CD4-positive, alpha-beta T cell treated with Interleukin-4 for 1 hour (primary cell): ENCODE measurements around the gene STK32B.

ENCODE experiments used
- DNase-seq, 2 donors: peaks; one replicate each; pipeline ENCODE4 v3.0.0-alpha.2; 2020 to 2022

Gene STK32B

DNA sequence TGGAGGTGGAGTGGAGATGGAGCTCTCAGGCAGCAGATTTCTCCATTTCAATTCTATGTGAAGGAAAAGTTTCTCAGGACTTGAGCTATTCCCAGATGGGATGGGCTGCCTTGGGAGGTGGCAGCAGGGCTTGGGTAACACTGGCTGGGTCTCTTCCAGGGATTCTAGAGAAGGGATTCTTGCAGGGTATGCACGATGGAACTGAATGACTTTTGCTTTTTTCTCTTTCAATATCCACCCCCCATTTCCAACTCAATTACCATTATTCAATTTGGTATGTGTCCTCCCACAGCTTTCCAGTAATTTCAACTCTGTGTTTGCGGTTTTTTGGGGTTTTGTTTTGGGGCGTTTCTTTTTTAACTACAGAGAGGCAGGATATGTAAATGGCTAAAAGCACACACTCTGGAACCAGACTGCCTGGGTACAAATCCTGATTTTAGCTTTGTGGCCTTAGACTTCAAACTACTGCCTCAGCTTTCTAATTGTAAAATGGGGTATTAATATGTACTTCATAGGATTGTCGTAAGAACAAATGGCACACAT lies 428.3 kb downstream of the STK32B start:
- DNase-seq = no peak

DNA sequence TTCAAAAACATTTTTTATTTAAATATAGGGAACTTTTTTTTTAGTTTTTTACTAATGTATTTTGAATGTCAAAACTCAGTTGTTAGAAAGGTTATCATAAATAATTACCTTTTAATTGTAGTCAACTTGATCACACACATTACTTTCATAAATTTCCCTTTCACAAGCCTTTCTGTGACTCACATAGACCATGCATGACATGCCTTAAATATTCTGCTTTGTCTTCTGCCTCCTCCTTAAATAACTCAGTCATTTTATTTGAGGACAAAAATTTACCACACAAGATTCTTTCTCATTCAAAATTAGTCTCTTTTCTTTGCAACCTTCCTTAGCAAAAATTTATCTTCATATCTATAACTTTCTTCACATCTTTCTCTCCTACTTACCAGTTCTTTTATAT lies 437.1 kb downstream of the STK32B start:
- DNase-seq = no peak

- no peak for DNase-seq
These were observed 438.0 kb downstream of the STK32B start for GRCh38 chr4:5489260-5489659.

- no peak for DNase-seq
These were observed 446.2 kb downstream of the STK32B start for GRCh38 chr4:5497489-5497888.

DNA sequence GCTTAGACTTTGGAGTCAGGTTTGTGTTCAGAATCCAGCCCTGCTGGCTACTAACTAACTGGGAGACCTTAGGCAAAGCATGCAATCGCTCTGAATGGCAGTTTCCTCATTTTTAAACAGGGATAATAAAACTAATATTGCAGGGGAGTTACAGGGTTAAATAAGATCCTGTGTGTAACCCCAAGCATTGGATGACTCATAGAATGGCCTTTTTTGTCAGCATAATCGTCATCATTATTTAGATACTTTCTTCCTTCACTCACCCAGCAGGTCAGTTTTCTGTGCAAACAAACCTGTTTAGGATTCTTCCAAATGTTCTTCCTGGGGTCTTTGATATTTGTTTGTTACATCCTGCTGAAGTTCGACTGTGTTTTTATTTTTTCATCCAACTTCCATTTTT lies 448.9 kb downstream of the STK32B start:
- no peak for DNase-seq

GRCh38 chr4:5503336-5503936 lies 452.2 kb downstream of the STK32B start:
- no peak for DNase-seq

- no peak for DNase-seq
These were observed 453.2 kb downstream of the STK32B start for GRCh38 chr4:5504486-5504885.

- DNase-seq = no peak
These were observed 459.2 kb downstream of the STK32B start for GRCh38 chr4:5510504-5510903.

- DNase-seq = no peak
These were observed 460.5 kb downstream of the STK32B start for GRCh38 chr4:5511791-5512190.

GRCh38 chr4:5515646-5516045 lies 464.4 kb downstream of the STK32B start:
- no peak for DNase-seq

GRCh38 chr4:5517372-5517771 lies 466.1 kb downstream of the STK32B start:
- DNase-seq = no peak

DNA sequence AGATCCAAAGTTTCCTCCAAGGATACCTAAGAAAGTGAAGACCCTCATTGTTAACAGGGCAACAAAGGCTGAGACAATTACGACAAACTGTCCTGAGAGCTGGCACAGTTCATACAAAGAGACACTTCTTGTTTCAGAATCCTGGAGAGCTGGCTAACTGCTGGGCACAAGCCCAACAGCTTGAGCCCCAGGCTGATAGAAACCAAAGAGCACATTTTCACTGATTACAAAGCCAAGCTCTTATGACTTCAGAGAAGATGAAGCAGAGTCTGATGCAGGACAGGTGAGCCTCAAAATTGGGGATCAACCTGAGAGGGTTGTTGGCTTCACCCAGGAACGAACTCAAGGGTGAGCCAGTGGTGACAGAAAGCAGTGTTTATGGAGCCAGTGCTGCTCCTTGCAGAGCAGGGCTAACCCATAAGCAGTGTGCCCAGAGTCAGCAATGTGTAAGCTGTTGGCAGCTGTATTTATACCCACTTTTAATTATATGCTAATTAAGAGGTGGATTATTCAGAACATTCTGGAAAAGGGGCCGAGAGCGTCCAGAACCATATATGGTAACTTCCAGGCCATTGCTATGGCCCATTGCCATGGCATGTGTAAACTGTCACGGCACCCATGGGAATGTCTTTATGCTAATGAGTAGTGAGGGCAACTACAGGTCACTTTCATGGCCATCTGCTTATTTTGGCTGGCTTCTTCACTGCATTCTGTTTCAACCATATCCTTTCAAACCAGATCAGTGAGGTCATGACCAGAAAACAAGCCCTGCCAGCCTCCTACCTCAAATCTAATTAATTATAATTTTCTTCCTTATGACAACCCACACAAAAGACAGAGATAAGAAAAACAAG lies 473.4 kb downstream of the STK32B start:
- no peak for DNase-seq

DNA sequence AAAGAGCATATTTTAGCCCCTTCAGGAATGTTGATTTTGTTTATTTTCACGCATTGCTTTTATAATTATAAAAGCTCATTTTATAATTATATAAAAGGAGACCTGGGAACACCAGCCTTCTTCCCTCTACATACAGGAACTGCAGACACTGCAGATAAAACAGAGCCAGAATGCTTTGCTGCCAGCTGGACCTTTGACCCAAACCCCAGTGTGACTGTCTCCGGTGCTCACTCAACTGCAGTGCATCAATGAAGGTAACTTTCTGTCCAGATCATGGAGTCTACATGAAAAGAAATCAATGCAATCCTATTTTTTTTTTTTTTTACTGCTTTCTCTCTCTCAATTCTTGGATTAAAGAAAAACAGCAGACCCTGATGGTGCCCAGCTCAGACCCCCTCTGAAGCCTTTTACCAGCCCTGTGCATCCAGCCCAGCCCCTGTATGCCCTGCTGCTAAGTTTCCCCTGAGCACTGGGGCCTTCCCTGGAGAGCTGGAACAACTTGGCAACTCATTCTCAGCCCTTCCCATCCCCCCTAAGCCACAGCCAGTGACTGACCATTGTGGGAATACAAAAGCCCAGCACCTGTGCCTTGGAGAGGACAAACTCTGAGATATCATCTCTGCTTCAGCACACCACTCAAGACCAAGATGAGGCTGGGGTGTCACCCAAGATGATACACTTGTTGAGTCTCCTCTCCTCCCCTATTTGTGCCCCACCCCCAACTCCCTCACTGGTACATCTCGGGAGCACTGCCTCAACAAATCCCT lies 475.0 kb downstream of the STK32B start:
- no peak for DNase-seq

DNA sequence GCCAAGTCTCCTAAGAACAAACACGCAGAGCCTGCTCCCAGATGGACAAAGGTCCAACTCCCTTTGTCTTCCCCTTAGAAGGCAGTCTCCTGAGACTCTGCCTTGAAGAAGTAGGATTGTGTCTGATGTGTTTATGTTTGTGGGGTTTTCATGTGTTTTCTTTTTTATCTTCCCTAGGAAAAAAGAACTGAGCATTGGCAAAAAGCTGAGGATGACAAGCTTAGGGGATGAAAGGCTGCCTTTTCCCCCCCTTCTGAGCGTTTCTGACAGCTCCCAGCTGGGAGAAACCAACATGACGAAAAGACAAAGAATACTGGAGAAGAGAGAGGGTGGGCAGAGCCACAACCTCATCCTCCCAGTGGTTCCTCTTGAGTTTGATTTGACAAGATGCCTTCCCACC lies 475.9 kb downstream of the STK32B start:
- DNase-seq = no peak

DNA sequence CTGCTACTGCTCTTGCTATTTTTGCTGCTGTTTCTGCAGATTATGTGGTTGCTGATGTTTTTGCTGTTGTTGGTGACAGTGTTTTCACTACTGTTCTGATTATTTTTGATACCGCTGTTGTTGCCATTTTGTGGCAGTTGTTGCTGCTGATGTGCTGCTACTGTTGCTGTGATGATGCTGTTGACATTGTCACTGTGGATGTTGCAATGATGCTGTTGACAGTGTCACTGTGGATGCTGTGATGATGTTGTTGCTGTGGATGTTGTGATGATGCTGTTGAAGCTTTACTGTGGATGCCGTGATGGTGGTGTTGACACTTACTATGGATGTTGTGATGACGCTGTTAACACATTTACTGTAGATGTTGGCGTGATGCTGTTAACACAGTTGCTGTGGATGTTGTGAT lies 476.8 kb downstream of the STK32B start:
- DNase-seq = no peak

DNA sequence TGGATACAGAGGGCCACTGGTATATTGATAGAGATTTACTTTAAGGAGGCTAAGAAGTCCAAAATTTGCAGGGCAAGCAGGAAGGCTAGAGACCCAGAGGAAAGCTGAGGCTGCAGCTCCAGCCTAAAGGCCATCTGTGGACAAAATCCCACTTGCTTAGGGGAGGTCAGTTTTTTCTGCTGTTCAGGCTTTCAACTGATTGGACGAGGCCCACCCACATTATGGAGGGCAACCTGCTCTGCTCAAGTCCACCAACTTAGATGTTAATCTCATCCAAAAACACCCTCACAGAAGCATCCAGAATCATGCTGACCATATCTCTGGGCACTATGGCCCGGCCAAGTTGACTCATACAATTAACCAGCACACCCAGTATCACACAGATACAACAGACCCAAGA lies 480.8 kb downstream of the STK32B start:
- no peak for DNase-seq

DNA sequence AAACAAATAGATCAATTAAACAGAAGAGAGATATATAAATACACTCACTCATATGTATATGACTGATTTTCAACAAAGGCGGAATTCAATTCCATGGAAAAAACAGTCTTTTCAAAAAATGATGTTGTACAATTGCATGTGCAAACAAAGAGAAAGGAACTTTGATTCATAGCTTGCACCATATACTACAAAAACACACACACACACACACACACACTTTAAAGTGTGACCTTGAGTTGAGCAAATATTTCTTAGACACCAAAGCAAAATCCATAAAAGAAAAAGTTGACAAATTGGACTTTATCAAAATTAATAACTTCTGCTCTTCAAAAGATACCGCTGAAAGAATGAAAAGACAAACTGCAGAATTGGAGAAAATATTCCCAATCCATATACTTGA lies 488.3 kb downstream of the STK32B start:
- DNase-seq = no peak

DNA sequence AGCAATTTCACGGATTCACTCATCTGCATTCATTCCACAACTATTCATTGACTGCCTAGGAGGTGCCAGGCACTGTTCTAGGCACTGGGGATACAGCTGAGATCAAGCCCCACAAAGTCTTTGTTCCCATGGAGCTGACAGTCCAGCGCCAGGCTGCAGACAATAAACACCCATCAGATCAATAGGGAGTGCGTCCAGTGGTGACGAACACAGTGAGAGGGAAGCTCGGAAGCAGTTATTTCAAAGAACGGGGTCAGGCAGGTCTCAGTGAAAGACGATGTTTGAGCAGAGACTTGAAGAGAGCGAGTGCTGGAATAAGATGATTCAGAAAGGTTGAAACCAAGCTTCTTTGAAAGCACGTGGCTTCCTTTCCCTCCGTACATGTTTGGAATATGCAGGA lies 489.9 kb downstream of the STK32B start:
- no peak for DNase-seq

GRCh38 chr4:5543681-5544080 lies 492.4 kb downstream of the STK32B start:
- DNase-seq = no peak

DNA sequence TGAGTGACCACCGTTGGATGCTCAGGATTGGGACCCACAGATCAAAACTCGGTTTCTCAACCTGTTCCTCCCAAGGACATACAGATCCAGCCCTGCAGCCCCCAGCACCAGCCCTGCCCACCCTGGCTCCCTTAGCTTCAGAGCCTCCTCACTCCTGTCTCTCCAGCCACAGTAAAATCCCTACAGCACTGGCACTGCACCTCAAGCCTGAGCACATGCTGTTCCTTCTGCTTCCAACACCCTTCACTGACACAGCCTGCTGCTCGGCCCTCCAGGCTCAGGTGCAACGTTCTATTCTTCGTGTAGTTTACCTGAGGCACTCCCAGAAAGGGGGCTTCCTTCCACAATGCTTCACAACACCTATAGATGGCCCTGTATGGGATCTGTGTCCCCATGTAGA lies 493.5 kb downstream of the STK32B start:
- DNase-seq = no peak

DNA sequence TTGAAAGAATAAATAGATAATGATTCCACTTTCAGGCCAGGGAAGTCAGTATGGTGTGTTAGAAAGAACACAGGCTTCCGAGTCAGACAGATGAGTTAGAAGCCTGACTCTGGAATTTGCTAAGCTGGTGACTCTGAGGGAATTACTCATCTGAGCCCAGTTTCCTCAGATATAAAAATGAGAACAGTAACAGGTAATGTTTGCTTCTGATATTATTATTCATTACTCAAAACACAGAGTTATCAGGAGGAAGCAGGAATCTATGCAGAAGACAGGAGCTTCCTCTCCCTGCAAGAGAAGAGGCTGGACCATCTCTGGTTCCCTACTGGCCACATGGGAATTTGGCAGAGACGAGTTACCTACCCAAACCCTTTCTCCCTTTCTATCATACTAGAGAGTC lies 494.0 kb downstream of the STK32B start:
- no peak for DNase-seq

DNA sequence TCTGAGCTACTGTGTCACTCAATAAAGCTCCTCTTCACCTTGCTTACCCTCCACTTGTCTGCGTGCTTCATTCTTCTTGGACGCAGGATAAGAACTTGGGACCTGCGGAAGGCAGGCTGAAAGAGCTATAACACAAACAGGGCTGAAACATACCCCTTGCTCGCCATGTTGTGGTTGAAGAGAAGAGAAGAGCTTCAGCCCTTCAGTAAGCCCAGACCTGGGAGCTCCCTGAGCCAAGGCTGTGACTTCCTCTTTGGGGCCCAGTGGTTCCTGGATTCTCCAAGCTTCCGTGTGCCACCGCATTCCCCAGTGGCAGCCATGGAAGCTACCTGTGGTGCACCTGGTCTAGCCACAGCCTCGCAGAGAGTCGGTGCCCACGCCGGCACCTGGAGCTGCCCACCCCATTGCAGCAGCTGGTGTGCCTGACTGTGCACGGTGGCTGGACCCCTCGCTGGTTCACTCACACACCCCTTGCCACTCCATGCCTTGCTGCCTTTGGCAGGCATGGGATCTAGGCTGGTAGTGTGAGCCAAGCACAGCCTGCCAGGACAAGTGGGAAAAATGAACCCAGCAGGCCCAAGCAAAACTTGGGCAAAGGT lies 496.5 kb downstream of the STK32B start:
- DNase-seq = no peak
